Natural killer cell (primary cell): ENCODE results near the gene ARL5C. TPM values are rescaled to one million over a fixed set of nuclear protein-coding genes. Genes with fewer than 3 reads are reported as not detected.
"Not testable (repeated sequence)": the region's sequence is repeated elsewhere in the genome, so short reads cannot be mapped to it uniquely, and the experiment has no call there.

Experiments
- ATAC-seq, 3 donors: fragments of 150-1000 bp in 2 of 3; fragments of 200-7000 bp in 1 of 3; cut with Tn5 transposase; 1 replicate in 1 of 3; 2 replicates in 2 of 3; pipeline ENCODE4 v1.10.0; 2021; ENCODE audit warnings: mild to moderate bottlenecking in 2 of 3, moderate library complexity in 2 of 3
- DNase-seq, 2 donors: peaks; one replicate each; pipeline versions ENCODE4 v3.0.0 to v3.0.0-alpha.2; 2013 to 2021; ENCODE audit warnings: mixed read lengths in 1 of 2
- H3K27ac ChIP-seq: one replicate; pipeline ENCODE4 v1.5.1; 2013; ENCODE audit warnings: mild to moderate bottlenecking, low read length
- H3K27me3 ChIP-seq: one replicate; pipeline ENCODE4 v1.6.1; 2013; ENCODE audit warnings: low read length; ENCODE audit not compliant: control insufficient read depth, insufficient read depth
- H3K36me3 ChIP-seq: one replicate; pipeline ENCODE4 v1.6.1; 2013; ENCODE audit warnings: low read length; ENCODE audit not compliant: control insufficient read depth, insufficient read depth
- H3K4me1 ChIP-seq: one replicate; pipeline ENCODE4 v1.6.1; 2013; ENCODE audit warnings: low read length; ENCODE audit not compliant: control insufficient read depth, insufficient read depth
- H3K4me3 ChIP-seq: one replicate; pipeline ENCODE4 v1.5.1; 2013; ENCODE audit warnings: low read length
- H3K9me3 ChIP-seq: one replicate; pipeline ENCODE4 v1.6.1; 2013; ENCODE audit warnings: low read length; ENCODE audit not compliant: control insufficient read depth, insufficient read depth
- H3K27ac Mint-ChIP-seq, 2 donors: one replicate each; pipeline ENCODE4 v1.8.0; 2022; ENCODE audit warnings: mild to moderate bottlenecking in 2 of 2, mixed read lengths in 2 of 2, moderate library complexity in 1 of 2
- H3K27me3 Mint-ChIP-seq, 2 donors: one replicate each; pipeline ENCODE4 v1.8.0; 2022; ENCODE audit warnings: low read depth in 2 of 2, mixed read lengths in 2 of 2
- H3K36me3 Mint-ChIP-seq: one replicate; pipeline ENCODE4 v1.8.0; 2022; ENCODE audit warnings: mixed read lengths
- H3K4me1 Mint-ChIP-seq, 2 donors: one replicate each; pipeline ENCODE4 v1.8.0; 2022; ENCODE audit warnings: mixed read lengths in 2 of 2
- H3K4me3 Mint-ChIP-seq: one replicate; pipeline ENCODE4 v1.8.0; 2022; ENCODE audit warnings: mild to moderate bottlenecking, moderate library complexity, mixed read lengths
- H3K9me3 Mint-ChIP-seq, 2 donors: one replicate each; pipeline ENCODE4 v1.8.0; 2022; ENCODE audit warnings: mixed read lengths in 2 of 2
- WGBS: methylation state at CpG from one replicate; pipeline ENCODE4 v1.1.7; 2013; ENCODE audit warnings: missing lambda C conversion rate; ENCODE audit not compliant: insufficient coverage; 5-methylcytosine and 5-hydroxymethylcytosine counted together
- intact Hi-C: fragments of 100-400 bp; cut with micrococcal nuclease; formaldehyde crosslinking; loops from one replicate; pipeline ENCODE4 v1.14.2; 2022
- total RNA-seq, 4 donors: library from RNA; stranded (reverse); fragments of 120-200 nt in 1 of 4; gene quantifications; one replicate each; pipeline versions ENCODE4 v1.2.3 to v1.2.4, GENCODE V29; 2013 to 2022
- TF ChIP-seq, protein P1 (sequence below): fragments of 200-600 bp; IDR thresholded peaks from one replicate; pipeline ENCODE4 v1.8.0; 2022; ENCODE audit warnings: antibody characterized with exemption

Gene ARL5C
- total RNA-seq, 3 donors from 2014 or later (not counting 1 experiment from before 2014, with no cell fraction given) = 0.33 TPM; not detected in 2

GRCh38 chr17:39122991-39123390 is 43.0 kb downstream of the ARL5C start:
- Mint-ChIP-seq H3K9me3 (no peaks in the 10 kb centered on the region), H3K27me3 (no peaks in the 10 kb centered on the region), H3K4me1 (no peaks in the 10 kb centered on the region), H3K4me3 (no peak overlapping the region), H3K27ac (no peak overlapping the region), H3K36me3 (no peaks in the 10 kb centered on the region)
- no peak overlapping the region for H3K4me3 ChIP-seq
- no peak overlapping the region for H3K27ac ChIP-seq
- intact Hi-C loops = no loop called here
- no peaks in the 10 kb centered on the region for H3K36me3 ChIP-seq
- no peaks in the 10 kb centered on the region for H3K9me3 ChIP-seq
- no peak for ATAC-seq
- H3K4me1 ChIP-seq = no peaks in the 10 kb centered on the region
- 80% methylated on average over 7 of the region's 7 CpGs for WGBS
- no peak for DNase-seq
- TF ChIP-seq, protein P1, sequence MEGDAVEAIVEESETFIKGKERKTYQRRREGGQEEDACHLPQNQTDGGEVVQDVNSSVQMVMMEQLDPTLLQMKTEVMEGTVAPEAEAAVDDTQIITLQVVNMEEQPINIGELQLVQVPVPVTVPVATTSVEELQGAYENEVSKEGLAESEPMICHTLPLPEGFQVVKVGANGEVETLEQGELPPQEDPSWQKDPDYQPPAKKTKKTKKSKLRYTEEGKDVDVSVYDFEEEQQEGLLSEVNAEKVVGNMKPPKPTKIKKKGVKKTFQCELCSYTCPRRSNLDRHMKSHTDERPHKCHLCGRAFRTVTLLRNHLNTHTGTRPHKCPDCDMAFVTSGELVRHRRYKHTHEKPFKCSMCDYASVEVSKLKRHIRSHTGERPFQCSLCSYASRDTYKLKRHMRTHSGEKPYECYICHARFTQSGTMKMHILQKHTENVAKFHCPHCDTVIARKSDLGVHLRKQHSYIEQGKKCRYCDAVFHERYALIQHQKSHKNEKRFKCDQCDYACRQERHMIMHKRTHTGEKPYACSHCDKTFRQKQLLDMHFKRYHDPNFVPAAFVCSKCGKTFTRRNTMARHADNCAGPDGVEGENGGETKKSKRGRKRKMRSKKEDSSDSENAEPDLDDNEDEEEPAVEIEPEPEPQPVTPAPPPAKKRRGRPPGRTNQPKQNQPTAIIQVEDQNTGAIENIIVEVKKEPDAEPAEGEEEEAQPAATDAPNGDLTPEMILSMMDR = no peak
- H3K27me3 ChIP-seq = no peaks in the 10 kb centered on the region

DNA sequence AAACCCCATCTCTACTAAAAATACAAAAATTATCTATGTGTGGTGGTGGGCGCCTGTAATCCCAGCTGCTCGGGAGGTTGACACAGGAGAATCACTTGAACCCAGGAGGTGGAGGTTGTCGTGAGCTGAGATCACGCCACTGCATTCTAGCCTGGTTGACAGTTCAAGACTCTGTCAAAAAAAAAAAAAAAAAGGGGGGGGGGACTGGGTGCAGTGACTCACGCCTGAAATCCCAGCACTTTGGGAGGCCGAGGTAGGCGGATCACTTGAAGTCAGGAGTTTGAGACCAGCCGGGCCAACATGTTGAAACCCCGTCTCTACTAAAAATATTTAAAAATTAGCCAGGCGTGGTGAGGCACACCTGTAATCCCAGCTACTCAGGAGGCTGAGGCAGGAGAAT is 44.0 kb downstream of the ARL5C start:
- 97% methylated on average over 10 of the region's 10 CpGs for WGBS
- intact Hi-C loops, H3K27ac Mint-ChIP-seq, H3K4me3 ChIP-seq, H3K9me3 Mint-ChIP-seq, H3K9me3 ChIP-seq, H3K27me3 ChIP-seq, H3K27me3 Mint-ChIP-seq, ATAC-seq, H3K36me3 ChIP-seq, H3K27ac ChIP-seq, DNase-seq, H3K4me3 Mint-ChIP-seq, H3K4me1 Mint-ChIP-seq, H3K4me1 ChIP-seq, H3K36me3 Mint-ChIP-seq: not testable (repeated sequence)

- H3K4me3 Mint-ChIP-seq = no peak overlapping the region
- no peaks in the 10 kb centered on the region for H3K9me3 Mint-ChIP-seq
- DNase-seq = no peak
- Histone ChIP-seq H3K9me3 (no peaks in the 10 kb centered on the region), H3K4me3 (no peak overlapping the region), H3K27ac (no peak overlapping the region), H3K4me1 (no peaks in the 10 kb centered on the region), H3K36me3 (no peaks in the 10 kb centered on the region), H3K27me3 (no peaks in the 10 kb centered on the region)
- WGBS = 79% methylated on average over 4 of the region's 5 CpGs
- peaks cover 0 to 4% of the 10 kb centered on the region in 2 donors for H3K4me1 Mint-ChIP-seq
- TF ChIP-seq, protein P1 = no peak
- H3K27me3 Mint-ChIP-seq = peaks cover 0 to 3% of the 10 kb centered on the region in 2 donors
- H3K36me3 Mint-ChIP-seq = no peaks in the 10 kb centered on the region
- intact Hi-C loops = no loop called here
- H3K27ac Mint-ChIP-seq = no peak overlapping the region
- ATAC-seq = no peak
Measured at GRCh38 chr17:39118674-39119419, 47.1 kb downstream of the ARL5C start.

GRCh38 chr17:39116224-39116623 is 49.7 kb downstream of the ARL5C start:
- Histone ChIP-seq H3K4me1 (no peaks in the 10 kb centered on the region), H3K27ac (no peak overlapping the region), H3K27me3 (no peaks in the 10 kb centered on the region), H3K36me3 (no peaks in the 10 kb centered on the region), H3K4me3 (no peak overlapping the region), H3K9me3 (no peaks in the 10 kb centered on the region)
- Mint-ChIP-seq H3K27me3 (peaks cover 0 to 3% of the 10 kb centered on the region in 2 donors), H3K4me1 (peaks cover 0 to 5% of the 10 kb centered on the region in 2 donors), H3K9me3 (no peaks in the 10 kb centered on the region), H3K36me3 (no peaks in the 10 kb centered on the region), H3K4me3 (no peak overlapping the region), H3K27ac (no peak overlapping the region)
- DNase-seq (no peak), ATAC-seq (no peak)
- 68% methylated on average over 3 of the region's 3 CpGs for WGBS
- TF ChIP-seq, protein P1 = no peak
- intact Hi-C loops = no loop called here
